T-helper 2 cell treated with Interferon-gamma antibody and Interleukin-4, amounts not matched to agents 100 ng/mL and 5 ng/mL, for 36 hours (primary cell): ENCODE results near the gene COL16A1. TPM values are rescaled to one million over a fixed set of nuclear protein-coding genes. Genes with fewer than 3 reads are reported as not detected.

Experiments
- intact Hi-C: fragments of 100-400 bp; cut with micrococcal nuclease; formaldehyde crosslinking; loops from one replicate; pipeline ENCODE4 v1.15.1; 2023
- total RNA-seq: library from RNA; stranded (reverse); gene quantifications from 2 replicates; pipeline ENCODE4 v1.2.3, GENCODE V29; 2022

Gene COL16A1
- total RNA-seq, 1 donor from 2014 or later = not detected

DNA sequence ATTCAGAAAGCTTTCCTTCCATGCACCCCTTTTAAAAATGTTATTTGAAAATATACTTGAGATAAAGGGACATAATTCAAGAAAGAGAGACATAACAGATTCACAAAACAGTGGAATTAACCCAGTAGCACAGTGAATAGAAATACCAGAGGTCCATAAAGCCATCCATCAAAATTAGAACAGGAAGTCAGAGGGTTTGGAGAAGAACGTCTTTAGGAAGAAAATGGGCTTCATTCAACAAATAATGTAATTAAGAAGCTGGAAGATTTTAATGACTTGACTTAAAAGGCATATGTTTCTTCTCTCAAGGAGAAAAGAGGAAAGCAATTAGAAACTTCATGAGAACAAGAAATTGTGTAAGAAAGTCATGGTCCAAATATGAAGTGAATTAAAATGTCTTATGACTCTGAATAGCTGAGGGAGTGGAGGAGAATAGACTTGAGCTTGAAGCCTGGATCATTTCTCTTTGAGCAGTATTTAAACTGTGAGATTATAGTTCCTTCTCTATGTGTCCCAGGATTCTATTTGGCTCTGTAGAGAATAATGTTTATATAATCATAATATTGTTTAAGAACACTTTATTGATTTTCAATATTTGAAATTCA, 94.2 kb downstream of the COL16A1 start:
- intact Hi-C loops = no loop called here

DNA sequence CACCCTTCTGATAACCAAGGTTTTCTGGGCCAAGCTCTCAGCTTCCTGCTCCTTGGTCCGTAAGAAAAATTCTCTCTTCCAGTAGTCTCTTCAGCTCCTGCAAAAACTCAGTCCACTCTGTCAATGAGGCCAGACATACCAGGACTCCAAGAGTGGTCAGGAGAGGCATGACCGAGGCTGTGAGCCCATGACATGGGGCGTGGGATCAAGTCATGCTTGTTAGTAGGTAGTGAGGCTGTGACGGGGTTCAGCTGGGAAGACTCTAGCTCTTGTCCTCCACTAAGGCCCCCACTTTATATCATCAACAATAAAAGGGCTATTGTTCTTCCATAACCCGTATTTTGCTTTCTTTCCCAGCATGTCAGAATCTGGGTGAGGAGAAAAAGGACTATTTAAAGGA, 96.5 kb downstream of the COL16A1 start:
- intact Hi-C loops = no loop called here

DNA sequence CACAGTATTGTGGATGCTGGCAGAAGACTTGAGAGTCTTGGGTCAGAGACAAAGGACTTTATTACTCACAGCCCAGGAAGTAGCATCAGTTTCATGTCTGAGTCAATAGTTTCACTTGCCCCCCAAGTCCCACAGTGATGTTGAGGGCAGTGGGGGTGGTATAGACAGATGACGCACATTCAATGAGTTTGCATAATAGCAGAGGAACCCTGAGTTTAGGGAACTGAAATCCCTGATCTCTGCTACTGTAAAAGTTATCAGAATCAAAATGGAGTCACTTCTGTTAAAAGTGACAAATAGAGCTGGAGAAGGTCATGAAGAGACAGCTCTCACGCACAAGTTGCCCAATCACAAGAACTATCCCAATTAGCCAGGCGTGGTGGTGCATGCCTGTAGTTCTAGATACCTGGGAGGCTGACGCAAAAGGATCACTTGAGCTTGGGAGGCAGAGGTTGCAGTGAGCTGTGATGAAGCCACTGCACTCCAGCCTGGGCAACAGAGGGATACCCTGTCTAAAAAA, 97.8 kb downstream of the COL16A1 start:
- intact Hi-C loops = no loop called here

Other genes starting within 250 kb of the COL16A1 start
- gene TINAGL1, start 127.5 kb downstream of the COL16A1 start, total RNA-seq = not detected in 2 replicates
- not detected in 2 replicates for gene HCRTR1, start 86.3 kb downstream of the COL16A1 start, total RNA-seq
- 45.7 and 47.9 TPM in 2 replicates for gene PEF1, start 59.1 kb downstream of the COL16A1 start, total RNA-seq
- 0.30 and 0.32 TPM in 2 replicates for gene ADGRB2, start 60.3 kb upstream of the COL16A1 start, total RNA-seq
- gene SPOCD1, start 112.0 kb upstream of the COL16A1 start, total RNA-seq = not detected in 2 replicates
- gene PTP4A2, start 234.4 kb upstream of the COL16A1 start, total RNA-seq = 540 and 560 TPM in 2 replicates